SHP77 treated with DMSO at 0.1 percent for 48 hours (cell line): ENCODE data around the gene RIPOR2.
A peak's percentile ranks its signal among the peaks of the same experiment; 100 is the strongest.
"Not testable (repeated sequence)": the region's sequence is repeated elsewhere in the genome, so short reads cannot be mapped to it uniquely, and the experiment has no call there.

ENCODE experiments used
- DNase-seq: peaks from one replicate; lab custom pipeline; 2025; lab: John Stamatoyannopoulos, UW

The RIPOR2 gene

GRCh38 chr6:24799541-24799915 is 136.2 kb downstream of the RIPOR2 start:
- DNase-seq, result no peak

- no peak for DNase-seq
Measured at GRCh38 chr6:24798740-24799540, 136.8 kb downstream of the RIPOR2 start, which contains the start of gene ARMH2. Gene ARMH2 (minus strand): TSS chr6:24798917. CDS start chr6:24798857, 60 bp downstream.

- no peak for DNase-seq
Measured at GRCh38 chr6:24797596-24798216, 138.1 kb downstream of the RIPOR2 start.

GRCh38 chr6:24796616-24797290 is 139.0 kb downstream of the RIPOR2 start:
- no peak for DNase-seq

- no peak for DNase-seq
Measured at GRCh38 chr6:24795106-24795505, 140.7 kb downstream of the RIPOR2 start.

- no peak for DNase-seq
Measured at GRCh38 chr6:24788031-24788665, 147.6 kb downstream of the RIPOR2 start.

- DNase-seq, result no peak
Measured at GRCh38 chr6:24780206-24780605, 155.6 kb downstream of the RIPOR2 start.

- no peak for DNase-seq
Measured at GRCh38 chr6:24779416-24780016, 156.2 kb downstream of the RIPOR2 start.

- no peak for DNase-seq
Measured at GRCh38 chr6:24778878-24779277, 156.9 kb downstream of the RIPOR2 start.

- DNase-seq, result no peak
Measured at GRCh38 chr6:24778121-24778520, 157.6 kb downstream of the RIPOR2 start.

GRCh38 chr6:24777227-24777626 is 158.5 kb downstream of the RIPOR2 start:
- no peak for DNase-seq

- no peak for DNase-seq
Measured at GRCh38 chr6:24775520-24776058, 160.2 kb downstream of the RIPOR2 start.

GRCh38 chr6:24774696-24775519 is 160.9 kb downstream of the RIPOR2 start, which contains the start of gene GMNN:
Gene GMNN (plus strand): TSS chr6:24774937. CDS start chr6:24777247, 2,310 bp downstream.
- peak; percentile 85 for DNase-seq

- DNase-seq, result no peak
Measured at GRCh38 chr6:24768361-24768760, 167.4 kb downstream of the RIPOR2 start.

GRCh38 chr6:24766680-24767462 is 168.9 kb downstream of the RIPOR2 start:
- DNase-seq, result no peak

- not testable (repeated sequence) for DNase-seq
Measured at GRCh38 chr6:24765968-24766367, 169.8 kb downstream of the RIPOR2 start.

- DNase-seq, result not testable (repeated sequence)
Measured at GRCh38 chr6:24764833-24765828, 170.6 kb downstream of the RIPOR2 start.

- DNase-seq, result no peak
Measured at GRCh38 chr6:24763578-24763977, 172.2 kb downstream of the RIPOR2 start.

GRCh38 chr6:24761851-24762250 is 173.9 kb downstream of the RIPOR2 start:
- no peak for DNase-seq
